ENCODE results near the gene KRT26. TPM values are rescaled to one million over a fixed set of nuclear protein-coding genes. Genes with fewer than 3 reads are reported as not detected.
"Not testable (repeated sequence)": the region's sequence is repeated elsewhere in the genome, so short reads cannot be mapped to it uniquely, and the experiment has no call there.

The KRT26 gene
- total RNA-seq, 1 donor from 2014 or later = not detected

- no peak for DNase-seq (ENCODE audit: low read depth in 2 of 2)
These were observed 23.1 kb upstream of the KRT26 start for GRCh38 chr17:40795019-40795667.

GRCh38 chr17:40794466-40794865, 22.5 kb upstream of the KRT26 start:
- DNase-seq (ENCODE audit: low read depth in 2 of 2) = no peak

- no peak for DNase-seq (ENCODE audit: low read depth in 2 of 2)
These were observed 21.8 kb upstream of the KRT26 start for GRCh38 chr17:40793832-40794231.

GRCh38 chr17:40791787-40792436, 19.9 kb upstream of the KRT26 start:
- peak; percentile 55 to 80 for DNase-seq (ENCODE audit: low read depth in 2 of 2)

GRCh38 chr17:40791111-40791510, 19.1 kb upstream of the KRT26 start:
- DNase-seq (ENCODE audit: low read depth in 2 of 2) = no peak

- DNase-seq (ENCODE audit: low read depth in 2 of 2) = no peak
These were observed 10.4 kb upstream of the KRT26 start, which contains the start of gene KRT27 for GRCh38 chr17:40782450-40782849. TSS of gene KRT27 (minus strand) at chr17:40782550. CDS start at chr17:40782493, 57 bp downstream.

- no peak for DNase-seq (ENCODE audit: low read depth in 2 of 2)
These were observed 7.3 kb upstream of the KRT26 start for GRCh38 chr17:40779181-40779909.

GRCh38 chr17:40778461-40778860, 6.5 kb upstream of the KRT26 start:
- no peak for DNase-seq (ENCODE audit: low read depth in 2 of 2)

GRCh38 chr17:40777971-40778370, 6.0 kb upstream of the KRT26 start:
- no peak for DNase-seq (ENCODE audit: low read depth in 2 of 2)

GRCh38 chr17:40777459-40777858, 5.5 kb upstream of the KRT26 start:
- DNase-seq (ENCODE audit: low read depth in 2 of 2) = no peak

- DNase-seq (ENCODE audit: low read depth in 2 of 2) = no peak
These were observed 3.9 kb upstream of the KRT26 start for GRCh38 chr17:40775945-40776344.

- DNase-seq (ENCODE audit: low read depth in 2 of 2) = no peak
These were observed 6.3 kb downstream of the KRT26 start for GRCh38 chr17:40765657-40766056.

- DNase-seq (ENCODE audit: low read depth in 2 of 2) = no peak
These were observed 8.2 kb downstream of the KRT26 start for GRCh38 chr17:40763752-40764151.

GRCh38 chr17:40760105-40761016, 11.6 kb downstream of the KRT26 start:
- DNase-seq (ENCODE audit: low read depth in 2 of 2) = no peak

- DNase-seq (ENCODE audit: low read depth in 2 of 2) = no peak
These were observed 16.8 kb downstream of the KRT26 start, which contains the start of gene KRT25 for GRCh38 chr17:40755231-40755630. TSS of gene KRT25 (minus strand) at chr17:40755331. CDS start at chr17:40755271, 60 bp downstream.

GRCh38 chr17:40753804-40754203, 18.2 kb downstream of the KRT26 start:
- DNase-seq (ENCODE audit: low read depth in 2 of 2) = no peak

GRCh38 chr17:40751065-40751464, 20.9 kb downstream of the KRT26 start:
- DNase-seq (ENCODE audit: low read depth in 2 of 2) = no peak

GRCh38 chr17:40750391-40750790, 21.6 kb downstream of the KRT26 start:
- DNase-seq (ENCODE audit: low read depth in 2 of 2) = no peak

- not testable (repeated sequence) for DNase-seq (ENCODE audit: low read depth in 2 of 2)
These were observed 23.3 kb downstream of the KRT26 start for GRCh38 chr17:40748666-40749065.

GRCh38 chr17:40738553-40738952, 33.4 kb downstream of the KRT26 start:
- no peak for DNase-seq (ENCODE audit: low read depth in 2 of 2)

- DNase-seq (ENCODE audit: low read depth in 2 of 2) = no peak
These were observed 37.0 kb downstream of the KRT26 start for GRCh38 chr17:40735016-40735415.

Measured in lung microvascular endothelial cell (primary cell).